ENCODE results near the gene BBIP1. TPM values are rescaled to one million over a fixed set of nuclear protein-coding genes. Genes with fewer than 3 reads are reported as not detected.

The BBIP1 gene
- total RNA-seq, 1 experiment from 2014 or later = 19.0 TPM

DNA sequence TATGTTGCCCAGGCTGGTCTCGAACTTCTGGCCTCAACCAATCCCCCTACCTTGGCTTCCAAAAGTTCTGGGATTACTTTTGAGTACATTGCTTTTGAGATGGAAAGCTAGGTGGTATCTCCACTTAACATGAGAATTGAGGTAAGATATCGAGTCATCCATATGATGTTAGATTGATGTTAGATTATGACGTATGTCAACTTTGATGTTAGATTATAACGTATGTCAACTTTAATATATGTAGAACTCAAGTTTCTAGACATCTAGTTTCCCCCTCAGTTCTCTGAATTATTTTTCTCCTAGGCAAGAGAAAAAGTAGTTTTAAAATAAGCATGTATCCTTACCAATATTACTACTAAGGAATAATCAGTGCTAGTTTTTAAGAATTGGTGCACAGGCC lies 20.4 kb upstream of the BBIP1 start (continued):
- no peak for TF ChIP-seq JAZF1 (CRISPR knock-in tag; IDR thresholded peaks at IDR 0.05)
- TF ChIP-seq, protein P1, sequence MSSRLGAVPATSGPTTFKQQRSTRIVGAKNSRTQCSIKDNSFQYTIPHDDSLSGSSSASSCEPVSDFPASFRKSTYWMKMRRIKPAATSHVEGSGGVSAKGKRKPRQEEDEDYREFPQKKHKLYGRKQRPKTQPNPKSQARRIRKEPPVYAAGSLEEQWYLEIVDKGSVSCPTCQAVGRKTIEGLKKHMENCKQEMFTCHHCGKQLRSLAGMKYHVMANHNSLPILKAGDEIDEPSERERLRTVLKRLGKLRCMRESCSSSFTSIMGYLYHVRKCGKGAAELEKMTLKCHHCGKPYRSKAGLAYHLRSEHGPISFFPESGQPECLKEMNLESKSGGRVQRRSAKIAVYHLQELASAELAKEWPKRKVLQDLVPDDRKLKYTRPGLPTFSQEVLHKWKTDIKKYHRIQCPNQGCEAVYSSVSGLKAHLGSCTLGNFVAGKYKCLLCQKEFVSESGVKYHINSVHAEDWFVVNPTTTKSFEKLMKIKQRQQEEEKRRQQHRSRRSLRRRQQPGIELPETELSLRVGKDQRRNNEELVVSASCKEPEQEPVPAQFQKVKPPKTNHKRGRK (CRISPR knock-in tag; IDR thresholded peaks at IDR 0.05; ENCODE audit: borderline replicate concordance) = no peak
- TF ChIP-seq, protein P2, sequence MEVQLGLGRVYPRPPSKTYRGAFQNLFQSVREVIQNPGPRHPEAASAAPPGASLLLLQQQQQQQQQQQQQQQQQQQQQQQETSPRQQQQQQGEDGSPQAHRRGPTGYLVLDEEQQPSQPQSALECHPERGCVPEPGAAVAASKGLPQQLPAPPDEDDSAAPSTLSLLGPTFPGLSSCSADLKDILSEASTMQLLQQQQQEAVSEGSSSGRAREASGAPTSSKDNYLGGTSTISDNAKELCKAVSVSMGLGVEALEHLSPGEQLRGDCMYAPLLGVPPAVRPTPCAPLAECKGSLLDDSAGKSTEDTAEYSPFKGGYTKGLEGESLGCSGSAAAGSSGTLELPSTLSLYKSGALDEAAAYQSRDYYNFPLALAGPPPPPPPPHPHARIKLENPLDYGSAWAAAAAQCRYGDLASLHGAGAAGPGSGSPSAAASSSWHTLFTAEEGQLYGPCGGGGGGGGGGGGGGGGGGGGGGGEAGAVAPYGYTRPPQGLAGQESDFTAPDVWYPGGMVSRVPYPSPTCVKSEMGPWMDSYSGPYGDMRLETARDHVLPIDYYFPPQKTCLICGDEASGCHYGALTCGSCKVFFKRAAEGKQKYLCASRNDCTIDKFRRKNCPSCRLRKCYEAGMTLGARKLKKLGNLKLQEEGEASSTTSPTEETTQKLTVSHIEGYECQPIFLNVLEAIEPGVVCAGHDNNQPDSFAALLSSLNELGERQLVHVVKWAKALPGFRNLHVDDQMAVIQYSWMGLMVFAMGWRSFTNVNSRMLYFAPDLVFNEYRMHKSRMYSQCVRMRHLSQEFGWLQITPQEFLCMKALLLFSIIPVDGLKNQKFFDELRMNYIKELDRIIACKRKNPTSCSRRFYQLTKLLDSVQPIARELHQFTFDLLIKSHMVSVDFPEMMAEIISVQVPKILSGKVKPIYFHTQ (CRISPR knock-in tag; IDR thresholded peaks at IDR 0.05) = no peak
- TF ChIP-seq ZNF317 (CRISPR knock-in tag; IDR thresholded peaks at IDR 0.05; ENCODE audit: borderline replicate concordance, low read depth) = no peak

DNA sequence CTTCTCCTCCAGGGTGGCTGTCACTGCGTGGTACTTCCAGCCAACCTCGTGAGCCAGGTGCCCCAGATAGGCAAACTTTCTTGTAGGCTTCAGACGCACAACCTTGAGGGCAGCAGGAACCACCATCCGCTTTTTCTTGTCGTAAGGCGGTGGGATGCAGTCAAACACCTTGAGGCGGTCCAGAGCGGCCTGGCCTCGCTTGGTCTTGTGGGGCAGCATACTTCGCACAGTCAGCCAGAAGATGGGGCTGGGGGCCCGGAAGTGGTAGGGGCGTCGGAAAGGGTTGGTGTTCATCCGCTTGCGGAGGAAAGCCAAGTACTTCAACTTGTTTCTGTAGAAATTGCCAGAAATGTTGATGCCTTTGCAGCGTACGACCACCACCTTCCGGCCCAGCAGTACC lies 17.8 kb upstream of the BBIP1 start:
- Mint-ChIP-seq H3K4me1 (peaks cover 5% of the 10 kb centered on the region), H3K9me3 (no peaks in the 10 kb centered on the region; the same call in 1 of the 2 replicates), H3K4me3 (no peak overlapping the region), H3K27ac (peak overlapping the region; percentile 44; the same call in 1 of the 2 replicates), H3K36me3 (no peaks in the 10 kb centered on the region; the same call in 1 of the 2 replicates), H3K27me3 (ENCODE audit: low read depth) (no peaks in the 10 kb centered on the region)
- ATAC-seq (no peak), DNase-seq (ENCODE audit: low spot score) (no peak)
- CTCF ChIA-PET = interaction anchor here (1.2 kb wide), 1 partner anchor 133 kb away, joined by 5 read pairs; no protein-coding TSS in a partner anchor
- POLR2A ChIA-PET = no interaction called here
- TF ChIP-seq, protein P3, sequence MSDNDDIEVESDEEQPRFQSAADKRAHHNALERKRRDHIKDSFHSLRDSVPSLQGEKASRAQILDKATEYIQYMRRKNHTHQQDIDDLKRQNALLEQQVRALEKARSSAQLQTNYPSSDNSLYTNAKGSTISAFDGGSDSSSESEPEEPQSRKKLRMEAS (CRISPR knock-in tag; IDR thresholded peaks at IDR 0.05) = no peak
- TF ChIP-seq, protein P4, sequence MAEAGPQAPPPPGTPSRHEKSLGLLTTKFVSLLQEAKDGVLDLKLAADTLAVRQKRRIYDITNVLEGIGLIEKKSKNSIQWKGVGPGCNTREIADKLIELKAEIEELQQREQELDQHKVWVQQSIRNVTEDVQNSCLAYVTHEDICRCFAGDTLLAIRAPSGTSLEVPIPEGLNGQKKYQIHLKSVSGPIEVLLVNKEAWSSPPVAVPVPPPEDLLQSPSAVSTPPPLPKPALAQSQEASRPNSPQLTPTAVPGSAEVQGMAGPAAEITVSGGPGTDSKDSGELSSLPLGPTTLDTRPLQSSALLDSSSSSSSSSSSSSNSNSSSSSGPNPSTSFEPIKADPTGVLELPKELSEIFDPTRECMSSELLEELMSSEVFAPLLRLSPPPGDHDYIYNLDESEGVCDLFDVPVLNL (CRISPR knock-in tag; IDR thresholded peaks at IDR 0.05; ENCODE audit: borderline replicate concordance, low read depth) = no peak
- no peak for TF ChIP-seq GTF2I (CRISPR knock-in tag; conservative IDR thresholded peaks at IDR 0.05)
- TF ChIP-seq, protein P5, sequence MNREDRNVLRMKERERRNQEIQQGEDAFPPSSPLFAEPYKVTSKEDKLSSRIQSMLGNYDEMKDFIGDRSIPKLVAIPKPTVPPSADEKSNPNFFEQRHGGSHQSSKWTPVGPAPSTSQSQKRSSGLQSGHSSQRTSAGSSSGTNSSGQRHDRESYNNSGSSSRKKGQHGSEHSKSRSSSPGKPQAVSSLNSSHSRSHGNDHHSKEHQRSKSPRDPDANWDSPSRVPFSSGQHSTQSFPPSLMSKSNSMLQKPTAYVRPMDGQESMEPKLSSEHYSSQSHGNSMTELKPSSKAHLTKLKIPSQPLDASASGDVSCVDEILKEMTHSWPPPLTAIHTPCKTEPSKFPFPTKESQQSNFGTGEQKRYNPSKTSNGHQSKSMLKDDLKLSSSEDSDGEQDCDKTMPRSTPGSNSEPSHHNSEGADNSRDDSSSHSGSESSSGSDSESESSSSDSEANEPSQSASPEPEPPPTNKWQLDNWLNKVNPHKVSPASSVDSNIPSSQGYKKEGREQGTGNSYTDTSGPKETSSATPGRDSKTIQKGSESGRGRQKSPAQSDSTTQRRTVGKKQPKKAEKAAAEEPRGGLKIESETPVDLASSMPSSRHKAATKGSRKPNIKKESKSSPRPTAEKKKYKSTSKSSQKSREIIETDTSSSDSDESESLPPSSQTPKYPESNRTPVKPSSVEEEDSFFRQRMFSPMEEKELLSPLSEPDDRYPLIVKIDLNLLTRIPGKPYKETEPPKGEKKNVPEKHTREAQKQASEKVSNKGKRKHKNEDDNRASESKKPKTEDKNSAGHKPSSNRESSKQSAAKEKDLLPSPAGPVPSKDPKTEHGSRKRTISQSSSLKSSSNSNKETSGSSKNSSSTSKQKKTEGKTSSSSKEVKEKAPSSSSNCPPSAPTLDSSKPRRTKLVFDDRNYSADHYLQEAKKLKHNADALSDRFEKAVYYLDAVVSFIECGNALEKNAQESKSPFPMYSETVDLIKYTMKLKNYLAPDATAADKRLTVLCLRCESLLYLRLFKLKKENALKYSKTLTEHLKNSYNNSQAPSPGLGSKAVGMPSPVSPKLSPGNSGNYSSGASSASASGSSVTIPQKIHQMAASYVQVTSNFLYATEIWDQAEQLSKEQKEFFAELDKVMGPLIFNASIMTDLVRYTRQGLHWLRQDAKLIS (CRISPR knock-in tag; IDR thresholded peaks at IDR 0.05; ENCODE audit: borderline replicate concordance) = no peak
- no peak for TF ChIP-seq ZNF121 (CRISPR knock-in tag; IDR thresholded peaks at IDR 0.05)
- TF ChIP-seq, protein P6, sequence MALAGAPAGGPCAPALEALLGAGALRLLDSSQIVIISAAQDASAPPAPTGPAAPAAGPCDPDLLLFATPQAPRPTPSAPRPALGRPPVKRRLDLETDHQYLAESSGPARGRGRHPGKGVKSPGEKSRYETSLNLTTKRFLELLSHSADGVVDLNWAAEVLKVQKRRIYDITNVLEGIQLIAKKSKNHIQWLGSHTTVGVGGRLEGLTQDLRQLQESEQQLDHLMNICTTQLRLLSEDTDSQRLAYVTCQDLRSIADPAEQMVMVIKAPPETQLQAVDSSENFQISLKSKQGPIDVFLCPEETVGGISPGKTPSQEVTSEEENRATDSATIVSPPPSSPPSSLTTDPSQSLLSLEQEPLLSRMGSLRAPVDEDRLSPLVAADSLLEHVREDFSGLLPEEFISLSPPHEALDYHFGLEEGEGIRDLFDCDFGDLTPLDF (CRISPR knock-in tag; IDR thresholded peaks at IDR 0.05) = no peak
- TF ChIP-seq, protein P7, sequence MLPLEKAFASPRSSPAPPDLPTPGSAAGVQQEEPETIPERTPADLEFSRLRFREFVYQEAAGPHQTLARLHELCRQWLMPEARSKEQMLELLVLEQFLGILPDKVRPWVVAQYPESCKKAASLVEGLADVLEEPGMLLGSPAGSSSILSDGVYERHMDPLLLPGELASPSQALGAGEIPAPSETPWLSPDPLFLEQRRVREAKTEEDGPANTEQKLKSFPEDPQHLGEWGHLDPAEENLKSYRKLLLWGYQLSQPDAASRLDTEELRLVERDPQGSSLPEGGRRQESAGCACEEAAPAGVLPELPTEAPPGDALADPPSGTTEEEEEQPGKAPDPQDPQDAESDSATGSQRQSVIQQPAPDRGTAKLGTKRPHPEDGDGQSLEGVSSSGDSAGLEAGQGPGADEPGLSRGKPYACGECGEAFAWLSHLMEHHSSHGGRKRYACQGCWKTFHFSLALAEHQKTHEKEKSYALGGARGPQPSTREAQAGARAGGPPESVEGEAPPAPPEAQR (CRISPR knock-in tag; IDR thresholded peaks at IDR 0.05) = no peak
- no peak for TF ChIP-seq NFATC4 (CRISPR knock-in tag; IDR thresholded peaks at IDR 0.05)
- TF ChIP-seq, protein P8, sequence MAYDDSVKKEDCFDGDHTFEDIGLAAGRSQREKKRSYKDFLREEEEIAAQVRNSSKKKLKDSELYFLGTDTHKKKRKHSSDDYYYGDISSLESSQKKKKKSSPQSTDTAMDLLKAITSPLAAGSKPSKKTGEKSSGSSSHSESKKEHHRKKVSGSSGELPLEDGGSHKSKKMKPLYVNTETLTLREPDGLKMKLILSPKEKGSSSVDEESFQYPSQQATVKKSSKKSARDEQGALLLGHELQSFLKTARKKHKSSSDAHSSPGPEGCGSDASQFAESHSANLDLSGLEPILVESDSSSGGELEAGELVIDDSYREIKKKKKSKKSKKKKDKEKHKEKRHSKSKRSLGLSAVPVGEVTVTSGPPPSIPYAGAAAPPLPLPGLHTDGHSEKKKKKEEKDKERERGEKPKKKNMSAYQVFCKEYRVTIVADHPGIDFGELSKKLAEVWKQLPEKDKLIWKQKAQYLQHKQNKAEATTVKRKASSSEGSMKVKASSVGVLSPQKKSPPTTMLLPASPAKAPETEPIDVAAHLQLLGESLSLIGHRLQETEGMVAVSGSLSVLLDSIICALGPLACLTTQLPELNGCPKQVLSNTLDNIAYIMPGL (CRISPR knock-in tag; IDR thresholded peaks at IDR 0.05) = no peak
- no peak for TF ChIP-seq ATF1 (CRISPR knock-in tag; IDR thresholded peaks at IDR 0.05)
- no peak for TF ChIP-seq ZNF671 (CRISPR knock-in tag; IDR thresholded peaks at IDR 0.05)
- TF ChIP-seq ZNF416 (CRISPR knock-in tag; IDR thresholded peaks at IDR 0.05) = no peak
- TF ChIP-seq RELA (CRISPR knock-in tag; IDR thresholded peaks at IDR 0.05; ENCODE audit: borderline replicate concordance) = no peak
- TF ChIP-seq, protein P9, sequence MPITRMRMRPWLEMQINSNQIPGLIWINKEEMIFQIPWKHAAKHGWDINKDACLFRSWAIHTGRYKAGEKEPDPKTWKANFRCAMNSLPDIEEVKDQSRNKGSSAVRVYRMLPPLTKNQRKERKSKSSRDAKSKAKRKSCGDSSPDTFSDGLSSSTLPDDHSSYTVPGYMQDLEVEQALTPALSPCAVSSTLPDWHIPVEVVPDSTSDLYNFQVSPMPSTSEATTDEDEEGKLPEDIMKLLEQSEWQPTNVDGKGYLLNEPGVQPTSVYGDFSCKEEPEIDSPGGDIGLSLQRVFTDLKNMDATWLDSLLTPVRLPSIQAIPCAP (CRISPR knock-in tag; IDR thresholded peaks at IDR 0.05) = no peak
- TF ChIP-seq ESRRA (CRISPR knock-in tag; IDR thresholded peaks at IDR 0.05; ENCODE audit: borderline replicate concordance) = no peak
- TF ChIP-seq, protein P10, sequence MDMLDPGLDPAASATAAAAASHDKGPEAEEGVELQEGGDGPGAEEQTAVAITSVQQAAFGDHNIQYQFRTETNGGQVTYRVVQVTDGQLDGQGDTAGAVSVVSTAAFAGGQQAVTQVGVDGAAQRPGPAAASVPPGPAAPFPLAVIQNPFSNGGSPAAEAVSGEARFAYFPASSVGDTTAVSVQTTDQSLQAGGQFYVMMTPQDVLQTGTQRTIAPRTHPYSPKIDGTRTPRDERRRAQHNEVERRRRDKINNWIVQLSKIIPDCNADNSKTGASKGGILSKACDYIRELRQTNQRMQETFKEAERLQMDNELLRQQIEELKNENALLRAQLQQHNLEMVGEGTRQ (CRISPR knock-in tag; IDR thresholded peaks at IDR 0.05) = no peak
